8988T (cell line): Measurements from ENCODE around the gene DEPDC1B.
"Not testable (repeated sequence)": the region's sequence is repeated elsewhere in the genome, so short reads cannot be mapped to it uniquely, and the experiment has no call there.

Experiments used
- DNase-seq: peaks from one replicate; pipeline ENCODE4 v3.0.0; 2011

The DEPDC1B gene

DNA sequence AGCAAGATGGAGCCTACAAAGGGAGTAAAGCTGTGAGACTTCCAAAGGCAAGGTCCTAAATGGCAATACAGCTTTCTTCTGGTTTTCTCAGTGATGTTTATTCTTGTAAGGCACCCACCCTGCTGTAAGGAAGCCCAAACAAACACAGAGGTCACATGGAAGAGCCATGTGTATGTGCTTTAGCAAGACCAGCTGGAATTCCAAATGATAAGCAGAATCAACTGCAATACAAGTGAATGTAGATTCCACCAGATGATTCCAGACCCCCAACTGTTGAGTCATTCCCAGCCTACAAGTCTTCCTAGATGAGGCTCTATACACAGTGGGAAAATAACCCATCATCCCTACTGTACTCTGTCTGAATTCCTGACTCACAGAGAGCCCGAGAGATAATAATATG, 122.8 kb downstream of the DEPDC1B start:
- no peak for DNase-seq

DNA sequence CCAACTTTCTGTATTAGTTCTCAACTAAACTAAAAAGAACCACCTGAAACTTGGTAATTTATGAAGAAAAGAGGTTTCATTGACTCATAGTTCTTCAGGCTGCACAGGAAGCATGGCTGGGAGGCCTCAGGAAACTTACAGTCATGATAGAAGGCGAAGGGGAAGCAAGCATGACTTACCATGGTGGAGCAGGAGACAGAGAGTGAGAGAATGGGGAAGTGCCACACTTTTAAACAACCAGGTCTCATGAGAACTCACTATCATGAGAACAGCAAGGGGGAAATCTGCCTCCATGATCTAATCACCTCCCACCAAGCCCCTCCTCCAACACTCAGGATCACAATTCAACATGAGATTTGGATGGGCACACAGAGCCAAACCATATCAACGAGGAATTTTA, 123.5 kb downstream of the DEPDC1B start:
- DNase-seq = no peak

DNA sequence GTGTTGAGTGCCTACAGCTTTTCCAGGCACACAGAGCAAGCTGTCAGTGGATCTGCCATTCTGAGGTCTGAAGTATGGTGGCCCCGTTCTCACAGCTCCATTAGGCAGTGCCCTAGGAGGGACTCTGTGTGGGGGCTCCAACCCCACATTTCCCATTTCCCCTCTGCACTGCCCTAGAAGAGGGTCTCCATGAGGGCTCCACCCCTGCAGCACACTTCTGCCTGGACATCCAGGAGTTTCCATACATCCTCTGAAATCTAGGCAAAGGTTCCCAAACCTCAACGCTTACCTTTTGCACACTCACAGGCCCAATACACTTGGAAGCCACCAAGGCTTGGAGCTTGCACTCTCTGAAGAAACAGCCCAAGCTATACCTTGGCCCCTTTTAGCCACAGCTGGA, 131.3 kb downstream of the DEPDC1B start:
- DNase-seq = no peak

DNA sequence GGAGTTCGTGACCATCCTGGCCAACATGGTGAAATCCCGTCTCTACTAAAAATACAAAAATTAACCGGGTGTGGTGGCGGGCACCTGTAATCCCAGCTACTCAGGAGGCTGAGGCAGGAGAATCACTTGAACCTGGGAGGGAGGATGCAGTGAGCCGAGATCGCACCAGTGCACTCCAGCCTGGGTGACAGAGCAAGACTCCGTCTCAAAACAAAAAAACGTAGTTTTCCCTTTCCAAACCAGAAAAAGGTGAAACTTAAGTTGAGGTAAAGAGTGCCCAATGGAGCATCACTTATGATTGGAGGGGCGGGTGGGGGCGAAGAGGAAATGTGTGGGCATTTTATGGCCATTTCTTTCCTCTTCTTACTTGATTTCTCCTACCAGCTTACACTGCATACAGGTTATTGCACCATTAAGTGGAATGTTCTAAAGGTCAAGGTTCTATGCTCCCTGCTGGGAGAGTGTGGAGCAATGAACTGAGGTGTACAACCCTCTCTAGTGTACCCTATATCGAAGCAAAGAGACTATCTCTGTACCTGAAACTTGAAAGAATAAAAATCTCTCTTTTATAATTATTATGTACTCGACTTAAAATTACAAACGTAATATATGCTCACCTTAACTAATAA, 136.2 kb downstream of the DEPDC1B start:
- no peak for DNase-seq

DNA sequence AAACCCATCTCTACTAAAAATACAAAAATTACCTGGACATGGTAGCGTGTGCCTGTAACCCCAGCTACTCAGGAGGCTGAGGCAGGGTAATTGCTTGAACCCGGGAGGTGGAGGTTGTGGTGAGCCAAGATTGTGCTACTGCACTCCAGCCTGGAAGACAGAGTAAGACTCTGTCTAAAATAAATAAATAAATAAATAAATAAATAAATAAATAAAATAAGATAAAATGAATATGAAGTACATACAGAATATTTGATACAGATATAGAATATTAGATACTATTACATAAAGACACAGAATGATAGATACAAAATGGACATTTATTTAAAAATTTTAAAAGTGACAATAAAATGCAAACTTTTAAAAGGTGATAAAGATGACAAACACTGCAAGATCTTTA, 146.7 kb downstream of the DEPDC1B start:
- DNase-seq = not testable (repeated sequence)

DNA sequence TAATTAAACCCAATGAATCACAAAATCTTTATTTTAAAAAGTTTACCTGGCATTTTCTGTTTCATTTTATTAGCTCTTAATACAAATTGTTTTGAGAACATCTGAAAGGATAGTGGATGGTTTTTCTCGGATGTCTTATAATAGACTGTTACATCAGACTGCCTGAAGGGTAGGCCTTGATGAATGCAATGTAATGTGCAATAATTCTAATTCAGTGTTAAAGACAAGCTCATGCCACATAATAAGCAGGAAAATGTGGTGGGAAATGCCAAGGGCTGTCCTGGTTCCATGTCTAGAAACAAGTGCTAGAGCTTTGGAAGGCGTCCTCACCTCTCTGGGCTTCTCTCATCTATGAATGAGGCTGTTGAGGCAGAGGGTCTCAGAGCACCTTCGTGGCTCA, 148.1 kb downstream of the DEPDC1B start:
- no peak for DNase-seq

DNA sequence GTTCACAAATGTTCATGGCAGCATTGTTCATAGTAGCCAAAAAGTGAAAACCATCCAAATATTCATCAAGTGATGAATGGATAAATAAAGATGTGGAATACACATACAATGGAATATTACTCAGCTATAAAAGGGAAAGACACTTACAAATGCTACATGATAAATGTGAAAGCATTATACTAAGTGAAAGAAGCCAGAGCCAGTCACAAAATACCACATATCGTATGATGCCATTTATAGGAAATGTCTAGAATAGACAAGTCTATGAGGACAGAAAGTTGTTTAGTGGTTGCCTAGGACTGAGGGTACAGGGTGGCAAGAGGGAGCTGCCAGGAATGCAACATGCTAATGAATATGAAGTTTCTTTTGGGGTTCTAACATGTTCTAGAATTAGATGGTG, 148.7 kb downstream of the DEPDC1B start:
- DNase-seq = no peak

DNA sequence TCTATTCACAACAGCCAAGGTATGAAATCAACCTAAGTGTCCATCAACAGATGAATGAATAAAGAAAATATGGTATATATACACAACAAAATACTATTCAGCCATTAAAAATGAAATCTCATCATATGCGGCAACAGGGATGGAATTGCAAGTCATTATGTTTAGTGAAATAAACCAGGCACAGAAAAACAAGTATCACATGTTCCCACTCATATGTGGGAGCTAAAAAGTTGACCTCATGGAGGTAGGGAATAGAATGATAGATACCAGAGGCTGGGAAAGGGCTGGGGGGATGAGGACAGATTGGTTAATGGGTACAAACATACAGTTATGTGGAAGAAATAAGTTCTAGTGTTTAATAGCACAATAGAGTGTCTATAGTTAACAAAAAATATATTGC, 149.7 kb downstream of the DEPDC1B start:
- no peak for DNase-seq

DNA sequence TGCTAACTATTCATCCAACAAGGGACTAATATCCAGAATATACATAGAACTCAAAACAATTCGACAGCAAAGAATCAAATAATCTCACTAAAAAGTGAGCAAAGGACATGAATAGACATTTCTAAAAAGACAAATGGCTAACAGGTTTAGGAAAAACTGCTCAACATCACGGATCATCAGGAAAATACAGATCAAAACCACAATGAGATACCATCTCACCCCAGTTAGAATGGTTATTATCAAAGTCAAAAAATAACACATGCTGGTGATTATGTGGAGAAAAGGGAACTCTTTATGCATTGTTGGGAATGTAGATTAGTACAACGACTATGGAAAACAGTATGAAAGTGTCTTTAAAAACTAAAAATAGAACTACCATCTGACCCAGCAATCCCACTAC, 150.1 kb downstream of the DEPDC1B start:
- no peak for DNase-seq
